Body of pancreas (tissue), 4 donors: ENCODE results near the gene RBFOX2.

Source experiments
- POLR2A ChIP-seq, 3 donors: fragments of 450-650 bp; IDR thresholded peaks; one replicate each; pipeline ENCODE4 v1.6.1; 2016; ENCODE audit warnings: antibody characterized with exemption in 3 of 3, mild to moderate bottlenecking in 2 of 3
- TF ChIP-seq, protein P1 (sequence below), 7 experiments: fragments of 450-650 bp in 4 of 7; fragments of 200-600 bp in 3 of 7; sonication (generic) in 3 of 7; IDR thresholded peaks; one replicate each; pipeline ENCODE4 v1.5.1; 2016 to 2019; ENCODE audit warnings: antibody characterized with exemption in 7 of 7

DNA sequence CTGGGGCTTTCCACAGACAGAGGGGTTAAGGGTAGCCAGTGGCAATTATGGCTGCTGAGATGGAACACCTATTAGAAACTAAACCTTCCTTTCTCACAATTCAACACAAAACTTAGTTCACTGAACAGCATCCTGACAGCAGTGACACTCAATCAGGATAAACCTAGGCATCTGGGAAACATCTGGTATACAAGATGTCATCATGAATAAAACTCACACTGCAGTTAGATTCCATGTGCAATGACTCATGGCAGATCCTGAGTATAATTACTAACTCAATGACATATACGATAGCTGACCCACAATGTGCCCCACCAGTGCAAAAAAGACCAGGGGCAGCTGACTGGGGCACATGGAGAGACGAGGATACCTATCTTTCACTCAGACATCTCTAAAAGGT, 17.7 kb downstream of the RBFOX2 start:
- TF ChIP-seq, protein P1, sequence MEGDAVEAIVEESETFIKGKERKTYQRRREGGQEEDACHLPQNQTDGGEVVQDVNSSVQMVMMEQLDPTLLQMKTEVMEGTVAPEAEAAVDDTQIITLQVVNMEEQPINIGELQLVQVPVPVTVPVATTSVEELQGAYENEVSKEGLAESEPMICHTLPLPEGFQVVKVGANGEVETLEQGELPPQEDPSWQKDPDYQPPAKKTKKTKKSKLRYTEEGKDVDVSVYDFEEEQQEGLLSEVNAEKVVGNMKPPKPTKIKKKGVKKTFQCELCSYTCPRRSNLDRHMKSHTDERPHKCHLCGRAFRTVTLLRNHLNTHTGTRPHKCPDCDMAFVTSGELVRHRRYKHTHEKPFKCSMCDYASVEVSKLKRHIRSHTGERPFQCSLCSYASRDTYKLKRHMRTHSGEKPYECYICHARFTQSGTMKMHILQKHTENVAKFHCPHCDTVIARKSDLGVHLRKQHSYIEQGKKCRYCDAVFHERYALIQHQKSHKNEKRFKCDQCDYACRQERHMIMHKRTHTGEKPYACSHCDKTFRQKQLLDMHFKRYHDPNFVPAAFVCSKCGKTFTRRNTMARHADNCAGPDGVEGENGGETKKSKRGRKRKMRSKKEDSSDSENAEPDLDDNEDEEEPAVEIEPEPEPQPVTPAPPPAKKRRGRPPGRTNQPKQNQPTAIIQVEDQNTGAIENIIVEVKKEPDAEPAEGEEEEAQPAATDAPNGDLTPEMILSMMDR (IDR thresholded peaks at IDR 0.05): no peak
- TF ChIP-seq POLR2A (IDR thresholded peaks at IDR 0.05): no peak
